Activated gamma-delta T cell treated with anti-CD3 and anti-CD28 coated beads, Interleukin-2, amount 50 U/mL, for 16 hours (primary cell): ENCODE results near the gene ZNF701.
A peak's percentile ranks its signal among the peaks of the same experiment; 100 is the strongest.
"Not testable (repeated sequence)": the region's sequence is repeated elsewhere in the genome, so short reads cannot be mapped to it uniquely, and the experiment has no call there.

Experiments
- DNase-seq: peaks from one replicate; pipeline ENCODE4 v3.0.0-alpha.2; 2020; ENCODE audit warnings: low read depth

ZNF701 gene

GRCh38 chr19:52570000-52570861, at the start of gene ZNF701:
TSS of gene ZNF701 (plus strand) at chr19:52570287. CDS start at chr19:52574148, 3,861 bp downstream.
- DNase-seq, result peak; percentile 93

DNA sequence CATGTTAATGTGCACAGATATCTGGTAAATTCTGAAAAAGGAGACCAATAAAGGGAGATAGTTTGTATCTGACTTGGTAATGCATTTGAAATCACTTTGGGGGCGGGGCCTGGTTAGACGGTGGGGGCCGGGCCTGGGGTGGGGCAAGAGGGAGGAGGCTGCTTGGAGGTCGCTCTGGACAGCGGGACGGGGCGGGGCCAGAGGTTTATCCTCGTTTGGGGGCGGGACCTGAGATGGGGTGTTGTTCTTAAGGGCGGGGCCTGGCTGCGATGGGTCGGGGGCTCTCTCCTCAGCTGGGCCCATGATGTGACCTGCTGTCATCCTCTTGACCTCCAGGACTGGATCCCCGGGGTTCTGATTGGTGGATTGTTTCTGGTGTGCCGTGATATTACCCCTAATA, 47.5 kb upstream of the ZNF701 start:
- DNase-seq, result no peak

- DNase-seq, result no peak
Observed at GRCh38 chr19:52524086-52524485, 46.0 kb upstream of the ZNF701 start.

DNA sequence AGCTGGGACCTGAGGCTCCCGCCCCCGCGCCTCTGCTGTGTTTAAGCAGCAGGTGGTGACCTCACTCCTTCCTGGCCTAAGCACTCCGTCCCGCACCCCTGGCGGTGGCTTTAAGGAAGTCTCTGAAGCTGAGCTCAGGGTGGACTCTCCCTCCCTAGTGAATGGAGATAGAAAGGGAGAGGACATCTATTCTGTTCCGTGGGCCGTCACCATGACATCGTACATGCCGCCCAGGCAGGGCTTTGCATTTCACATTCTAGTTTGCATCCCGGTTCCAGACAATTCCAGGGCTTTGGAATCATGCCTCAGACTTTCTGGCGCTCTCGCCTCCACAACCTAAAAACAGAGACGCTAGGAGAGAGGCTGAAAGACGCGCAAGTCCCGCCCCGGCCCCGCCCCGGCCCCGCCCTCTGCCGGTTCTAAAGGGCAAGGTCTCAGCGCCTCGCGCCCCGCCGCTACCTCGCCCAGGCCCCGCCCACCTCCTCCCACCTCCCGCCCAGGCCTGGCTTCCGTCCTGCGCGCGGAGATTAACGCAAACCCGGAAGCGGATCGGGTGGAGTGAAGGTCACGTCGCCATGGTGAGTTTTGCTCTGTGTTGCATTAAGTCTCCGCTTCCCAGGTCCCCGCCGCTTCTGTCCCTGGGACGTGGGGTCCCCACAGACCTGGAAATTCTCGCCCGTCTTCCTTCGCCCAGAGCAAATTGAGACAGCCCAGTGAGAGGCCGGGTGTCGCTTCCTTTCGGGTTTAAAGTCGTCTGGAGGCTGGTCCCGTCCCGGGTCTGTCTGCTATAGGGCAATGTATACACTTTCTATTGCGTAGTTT, 42.7 kb upstream of the ZNF701 start, which contains the start of gene ZNF808:
ZNF808 (plus strand) TSS at position 535 of the 822 bp plus-strand sequence. CDS start 15,617 bp downstream, outside the sequence.
- DNase-seq, result peak; percentile 98

DNA sequence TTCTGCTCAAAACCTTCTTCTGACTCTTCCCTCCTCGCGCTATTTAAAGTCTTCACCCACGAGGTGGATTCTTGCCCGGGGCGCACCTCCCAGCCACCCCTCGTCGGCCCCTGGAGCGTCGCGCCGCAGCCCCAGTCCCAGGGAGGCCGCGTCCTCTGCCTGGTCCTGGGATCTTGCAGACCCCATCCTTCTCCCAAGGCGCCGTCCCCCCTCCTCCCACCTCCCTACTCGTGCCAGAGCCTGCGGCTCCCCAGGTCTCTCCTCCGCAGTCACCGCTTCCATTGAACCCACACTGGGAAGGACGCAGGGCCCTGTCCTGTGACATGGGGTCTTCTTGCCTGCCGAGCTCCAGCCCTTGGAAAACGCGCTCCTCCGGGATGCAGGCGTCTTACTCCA, 42.1 kb upstream of the ZNF701 start:
- DNase-seq, result no peak

DNA sequence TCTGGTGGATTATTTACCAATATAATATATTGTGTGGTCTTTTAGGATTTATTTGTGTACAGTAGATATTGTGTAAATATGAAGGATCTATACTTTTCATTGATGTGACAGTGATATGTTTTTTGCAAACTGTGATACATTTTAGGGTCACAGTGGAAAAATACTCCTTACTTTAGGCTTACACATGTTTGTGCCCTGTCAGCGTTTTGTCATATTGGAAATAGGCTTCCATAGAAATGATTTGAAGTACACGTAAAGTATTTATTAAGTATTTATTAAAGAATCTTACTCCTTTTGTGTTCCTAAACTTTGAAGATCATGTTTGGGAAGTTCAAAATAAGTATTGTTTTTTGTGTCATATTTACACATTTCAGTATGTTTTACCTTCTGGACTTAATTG, 37.6 kb upstream of the ZNF701 start:
- no peak for DNase-seq

- DNase-seq, result no peak
Observed at GRCh38 chr19:52533901-52534300, 36.2 kb upstream of the ZNF701 start.

DNA sequence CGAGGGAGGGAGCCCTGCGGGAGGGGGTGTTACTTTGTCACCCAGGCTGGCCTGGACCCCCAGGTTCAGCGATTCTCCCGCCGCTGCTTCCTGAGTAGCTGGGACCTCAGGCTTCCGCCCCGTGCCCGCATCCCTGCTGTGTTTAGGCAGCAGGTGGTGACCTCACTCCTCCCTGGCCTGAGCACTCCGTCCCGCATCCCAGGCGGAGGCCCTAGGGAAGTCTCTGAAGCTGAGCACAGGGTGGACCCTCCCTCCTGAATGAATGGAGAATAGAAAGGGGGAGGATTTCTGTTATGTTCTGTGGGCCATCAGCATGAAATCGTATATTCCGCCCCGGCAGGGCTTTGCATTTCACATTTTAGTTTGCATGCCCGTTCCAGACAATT, 34.7 kb upstream of the ZNF701 start:
- DNase-seq, result not testable (repeated sequence)

DNA sequence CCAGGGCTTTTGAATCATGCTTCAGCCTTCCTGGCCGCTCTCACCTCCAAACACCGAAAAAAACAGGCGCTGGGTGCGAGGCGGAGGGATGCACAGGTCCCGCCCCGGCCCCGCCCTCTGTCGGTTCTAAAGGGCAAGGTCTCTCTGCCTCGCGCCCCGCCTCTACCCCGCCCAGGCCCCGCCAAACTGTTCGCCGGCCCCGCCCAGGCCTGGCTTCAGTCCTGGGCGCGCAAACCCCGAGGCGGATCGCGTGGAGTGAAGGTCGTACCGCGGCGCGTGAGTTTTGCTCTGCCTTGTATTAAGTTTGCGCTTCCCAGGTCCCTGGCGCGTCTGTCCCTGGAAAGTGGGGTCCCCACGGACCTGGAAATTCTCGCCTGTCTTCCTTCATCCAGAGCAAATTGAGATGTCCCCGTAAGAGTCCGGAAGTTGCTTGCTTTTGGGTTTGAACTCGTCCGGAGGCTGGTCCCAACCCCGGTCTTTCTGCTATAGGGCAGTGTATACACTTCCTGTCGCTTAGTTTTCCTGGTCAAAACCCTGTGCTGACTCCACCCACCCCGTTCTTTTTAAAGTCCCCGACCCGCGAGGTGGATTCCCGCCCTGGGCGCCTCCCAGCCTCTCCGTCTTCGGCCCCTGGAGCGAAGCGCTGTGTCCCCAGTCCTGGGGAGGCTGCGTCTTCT, 34.2 kb upstream of the ZNF701 start:
- DNase-seq, result peak; percentile 88

DNA sequence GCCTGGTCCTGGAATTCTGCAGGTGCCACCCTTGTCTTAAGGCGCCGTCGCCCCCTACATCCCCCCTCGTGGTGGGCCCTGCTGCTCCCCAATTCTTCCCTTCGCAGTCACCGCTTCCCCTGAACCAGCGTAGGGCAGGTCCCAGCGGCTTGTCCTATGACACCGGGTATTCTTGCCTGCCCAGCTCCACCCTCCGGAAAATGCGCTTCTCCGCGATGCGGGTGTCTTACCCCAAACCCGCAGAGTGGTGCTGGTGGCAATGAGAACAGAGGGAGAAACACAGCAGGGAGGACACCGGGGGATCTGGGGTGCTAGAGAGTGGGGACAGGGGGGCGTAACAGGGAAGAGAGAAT, 33.7 kb upstream of the ZNF701 start:
- peak; percentile 20 for DNase-seq

- not testable (repeated sequence) for DNase-seq
Observed at GRCh38 chr19:52538815-52539214, 31.3 kb upstream of the ZNF701 start.

GRCh38 chr19:52541176-52541575, 28.9 kb upstream of the ZNF701 start:
- DNase-seq, result not testable (repeated sequence)

- DNase-seq, result no peak
Observed at GRCh38 chr19:52541608-52542007, 28.5 kb upstream of the ZNF701 start.

DNA sequence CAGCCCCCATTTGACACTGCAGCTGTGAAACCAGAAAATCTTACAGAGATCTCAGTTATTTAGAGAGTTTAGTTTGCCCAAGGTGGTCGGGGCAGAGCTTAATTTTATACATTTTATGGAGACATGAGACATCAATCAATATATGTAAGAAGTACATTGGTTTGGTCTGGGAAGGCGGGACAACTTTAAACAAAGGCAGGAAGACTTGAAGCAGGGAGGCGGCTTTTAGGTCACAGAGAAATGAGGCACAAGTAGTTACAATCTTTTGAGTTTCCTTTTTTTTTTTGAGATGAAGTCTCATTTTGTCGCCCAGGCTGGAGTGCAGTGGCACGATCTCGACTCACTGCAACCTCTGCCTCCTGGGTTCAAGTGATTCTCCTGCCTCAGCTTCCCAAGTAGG, 27.5 kb upstream of the ZNF701 start:
- DNase-seq, result not testable (repeated sequence)

- DNase-seq, result peak; percentile 51
Observed at GRCh38 chr19:52542984-52543664, 27.0 kb upstream of the ZNF701 start.

GRCh38 chr19:52554216-52554971, 15.7 kb upstream of the ZNF701 start:
- no peak for DNase-seq

DNA sequence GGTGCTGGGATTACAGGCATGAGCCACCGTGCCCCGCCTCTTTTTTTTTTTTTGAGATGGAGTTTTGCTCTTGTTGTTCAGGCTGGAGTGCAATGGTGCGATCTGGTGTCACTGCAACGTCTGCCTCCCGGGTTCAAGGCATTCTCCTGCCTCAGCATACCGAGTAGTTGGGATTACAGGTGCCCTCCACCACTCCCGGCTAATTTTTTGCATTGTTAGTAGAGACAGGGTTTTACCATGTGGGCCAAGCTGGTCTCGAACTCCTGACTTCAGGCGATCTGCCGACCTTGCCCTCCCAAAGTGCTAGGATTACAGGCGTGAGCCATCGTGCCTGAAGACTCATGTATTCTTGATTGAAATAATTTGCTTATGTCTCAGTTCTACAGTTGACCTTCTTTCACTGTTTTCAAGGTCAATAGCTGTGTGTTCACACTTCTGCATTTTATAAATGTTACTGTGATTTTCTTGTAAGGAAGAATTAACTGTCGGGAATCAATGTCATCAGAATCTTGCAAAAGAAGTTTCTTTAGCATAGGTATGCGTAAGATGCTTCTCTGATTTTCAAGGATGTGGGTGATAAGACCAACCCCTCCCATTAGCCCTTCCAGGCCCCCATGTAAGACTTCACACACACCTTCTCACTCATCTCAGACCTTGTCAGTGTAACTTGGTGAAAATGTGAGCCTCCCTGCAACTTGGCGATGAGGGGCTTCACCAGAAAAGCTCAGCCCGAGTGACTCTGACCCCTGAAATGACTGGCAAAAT, 12.7 kb upstream of the ZNF701 start:
- DNase-seq, result no peak

GRCh38 chr19:52558732-52559445, 11.2 kb upstream of the ZNF701 start:
- DNase-seq, result not testable (repeated sequence)

DNA sequence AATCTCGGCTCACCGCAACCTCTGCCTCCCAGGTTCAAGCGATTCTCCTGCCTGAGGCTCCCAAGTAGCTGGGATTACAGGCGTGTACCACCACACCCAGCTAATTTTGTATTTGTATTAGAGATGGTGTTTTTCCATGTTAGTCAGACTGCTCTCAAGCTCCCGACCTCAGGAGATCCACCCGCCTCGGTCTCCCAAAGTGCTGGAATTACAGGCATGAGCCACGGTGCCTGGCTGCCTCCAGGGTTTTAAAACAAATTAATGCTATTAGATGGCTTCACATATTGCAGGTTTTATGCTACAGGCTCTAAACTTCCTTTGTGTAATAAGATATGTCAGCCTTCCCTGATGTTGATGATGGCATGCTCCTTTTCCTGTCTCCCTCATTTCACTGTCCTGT, 8.5 kb upstream of the ZNF701 start:
- not testable (repeated sequence) for DNase-seq

GRCh38 chr19:52566121-52566520, 4.0 kb upstream of the ZNF701 start:
- no peak for DNase-seq
